SK-N-SH (cell line): ENCODE results near the gene DNAH7.

ENCODE experiments used
- CTCF ChIP-seq: fragments of 200-600 bp; sonication (generic); IDR thresholded peaks from 2 replicates; pipeline ENCODE4 v1.6.1; 2017; ENCODE audit warnings: antibody characterized with exemption, mild to moderate bottlenecking, moderate library complexity
- EP300 ChIP-seq, 2 experiments: IDR thresholded peaks; 2 replicates each; pipeline versions ENCODE4 v1.4.0 to v1.6.1; 2012; ENCODE audit warnings: borderline replicate concordance in 1 of 2, low read depth in 1 of 2, low read length in 1 of 2
- IRF3 ChIP-seq: fragments of 150-350 bp; IDR thresholded peaks from 2 replicates; pipeline ENCODE4 v1.6.1; 2016; ENCODE audit warnings: mild to moderate bottlenecking, low read depth, low read length
- USF2 ChIP-seq: fragments of 150-350 bp; IDR thresholded peaks from 2 replicates; pipeline ENCODE4 v1.6.1; 2017; ENCODE audit warnings: antibody characterized with exemption, low read length, low read depth, borderline replicate concordance
- YY1 ChIP-seq: IDR thresholded peaks from 2 replicates; pipeline ENCODE4 v1.4.0; 2012; ENCODE audit warnings: low read depth, mild to moderate bottlenecking

- TF ChIP-seq CTCF: no peak
- no peak for TF ChIP-seq IRF3
- no peak for TF ChIP-seq USF2
- no peak for TF ChIP-seq EP300 (IDR thresholded peaks at IDR 0.05; ENCODE audit: borderline replicate concordance in 1 of 2, low read depth in 1 of 2, low read length in 1 of 2)
- no peak for TF ChIP-seq YY1
These were observed 327.4 kb downstream of the DNAH7 start for GRCh38 chr2:195741191-195741590.
